ENCODE data around the gene PIGR.

The PIGR gene

DNA sequence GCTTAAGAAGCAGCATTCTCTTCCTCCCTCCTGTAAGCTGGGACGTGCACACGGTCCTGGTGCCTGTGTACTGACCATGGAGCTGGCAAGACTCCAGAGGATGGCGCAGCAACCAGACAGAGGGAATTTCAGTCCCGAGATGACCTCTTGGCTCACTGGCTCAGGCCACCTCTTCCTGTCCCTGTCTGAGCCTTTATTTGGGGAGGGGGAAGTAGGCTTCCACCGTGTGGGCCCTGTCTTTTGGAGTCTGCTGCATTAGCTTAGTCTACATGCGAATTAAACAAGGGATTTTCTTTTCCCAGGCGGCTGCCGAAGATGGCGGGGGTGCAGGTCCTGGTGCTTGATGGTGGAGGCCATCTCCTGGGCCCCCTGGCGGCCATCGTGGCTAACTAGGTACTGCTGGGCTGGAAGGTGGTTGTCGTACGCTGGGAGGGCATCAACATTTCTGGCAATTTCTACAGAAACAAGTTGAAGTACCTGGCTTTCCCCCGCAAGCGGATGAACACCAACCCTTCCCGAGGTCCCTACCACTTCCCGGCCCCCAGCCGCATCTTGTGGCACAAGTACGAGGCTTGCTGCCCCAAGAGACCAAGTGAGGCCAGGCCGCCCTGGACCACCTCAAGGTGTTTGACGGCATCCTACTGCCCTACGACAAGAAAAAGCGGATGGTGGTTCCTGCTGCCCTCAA lies 38.8 kb downstream of the PIGR start:
- DNase-seq, result no peak

DNA sequence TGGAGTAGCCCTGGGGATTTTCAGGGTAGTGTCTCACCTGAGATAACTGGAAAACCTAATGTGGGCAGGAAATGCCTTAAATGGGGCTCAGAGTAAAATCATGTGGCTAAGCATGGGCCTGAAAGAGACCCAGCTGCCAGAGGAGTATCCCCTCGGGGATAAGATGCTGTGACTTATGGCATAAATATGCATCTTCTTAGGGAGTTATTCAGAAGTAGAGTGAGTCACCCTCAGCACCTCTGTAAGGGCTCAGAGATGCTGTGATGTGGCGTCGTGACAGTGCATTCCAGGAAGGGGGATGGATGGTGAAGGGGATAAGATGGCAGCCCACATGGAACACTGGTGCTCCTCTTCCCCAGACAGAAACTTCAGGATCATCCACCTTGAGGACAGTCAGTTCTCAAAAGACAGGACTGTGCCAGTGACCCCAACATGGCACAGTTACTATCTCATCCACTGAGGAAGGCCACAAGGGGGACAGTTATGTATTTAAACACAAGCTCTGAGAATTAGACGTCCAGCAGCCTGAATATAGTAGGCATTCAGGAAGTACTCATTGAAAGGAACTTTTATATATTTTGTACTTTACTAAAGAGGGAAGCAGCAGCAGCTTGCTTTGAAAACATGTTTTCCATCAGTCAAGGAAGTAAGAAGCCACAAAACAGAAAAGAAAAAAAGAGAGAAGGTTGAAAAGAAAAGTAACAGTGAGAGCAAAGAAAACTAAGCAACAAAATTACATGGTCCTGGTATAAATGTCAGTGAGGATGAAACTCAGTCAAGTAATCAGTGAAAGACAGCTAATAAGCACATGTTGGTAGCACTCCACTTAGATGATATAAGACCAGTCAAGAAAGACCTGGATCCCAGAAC lies 40.7 kb downstream of the PIGR start:
- DNase-seq, result peak in 1 of 2 donors; percentile 42

DNA sequence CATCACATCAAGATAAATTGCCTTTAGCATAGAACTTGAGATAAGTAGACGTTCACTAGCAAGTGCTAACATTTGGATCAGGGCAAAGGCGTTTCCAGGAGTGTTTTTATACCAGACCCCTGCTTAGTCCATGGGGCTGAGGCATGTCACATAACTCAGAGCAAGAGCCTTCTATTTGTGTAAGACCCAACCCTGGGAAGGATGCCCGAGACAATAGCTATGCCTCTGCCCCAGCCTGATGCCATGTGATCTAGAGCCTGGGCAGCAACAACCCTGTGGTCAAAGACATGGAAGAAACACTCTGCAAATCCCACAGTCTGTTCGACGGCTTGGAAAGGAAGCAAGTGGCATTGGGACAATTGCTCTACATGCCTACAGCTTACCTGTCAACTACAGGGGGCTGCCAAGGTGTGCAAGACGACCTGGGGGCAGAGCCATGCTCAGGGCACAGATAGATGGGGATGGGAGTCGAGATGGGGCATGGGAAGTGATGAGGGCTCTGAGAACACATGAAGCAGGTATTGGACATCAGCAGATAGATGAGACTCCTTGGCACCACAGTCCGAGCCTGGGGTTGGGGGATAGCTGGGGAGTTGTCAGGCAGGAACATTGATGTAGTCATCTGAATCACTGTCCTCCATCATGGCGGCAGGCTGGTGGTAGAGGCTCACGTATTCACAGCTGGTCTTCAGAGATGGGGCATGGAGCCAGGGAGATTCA lies 41.7 kb downstream of the PIGR start:
- no peak for DNase-seq

DNA sequence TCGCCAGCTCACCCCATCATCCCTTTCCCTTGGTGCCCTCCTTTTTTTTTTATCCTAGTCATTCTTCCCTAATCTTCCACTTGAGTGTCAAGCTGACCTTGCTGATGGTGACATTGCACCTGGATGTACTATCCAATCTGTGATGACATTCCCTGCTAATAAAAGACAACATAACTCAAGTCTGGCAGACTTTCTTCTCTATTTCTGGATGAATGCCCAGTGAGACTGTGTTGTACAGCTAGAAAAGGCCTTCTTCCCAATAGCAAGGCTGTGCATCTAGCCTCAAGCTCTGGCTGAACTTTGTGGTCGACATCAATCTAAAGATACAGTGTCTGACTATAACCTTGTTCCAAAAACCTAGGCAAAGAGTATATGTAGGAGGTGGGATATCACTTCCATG lies 42.6 kb downstream of the PIGR start:
- DNase-seq, result no peak

DNA sequence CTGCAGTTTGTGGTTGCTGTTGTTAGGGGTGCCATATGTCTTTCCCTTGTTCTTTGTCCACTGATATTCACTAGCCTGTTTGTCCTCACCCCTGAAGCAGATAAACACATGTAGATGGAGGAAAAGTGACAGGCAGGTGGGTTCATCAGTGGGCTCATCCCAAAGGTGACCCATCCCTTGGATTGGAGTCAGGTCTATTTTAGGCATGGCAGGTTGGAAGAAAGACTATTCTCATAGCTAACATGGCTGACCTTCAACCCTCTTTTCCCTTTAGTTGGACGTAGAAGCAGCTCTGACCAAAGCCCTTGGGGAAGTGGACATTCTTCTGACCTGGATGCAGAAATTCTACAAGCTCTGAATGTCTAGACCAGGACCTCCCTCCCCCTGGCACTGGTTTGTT lies 43.6 kb downstream of the PIGR start:
- DNase-seq, result no peak

DNA sequence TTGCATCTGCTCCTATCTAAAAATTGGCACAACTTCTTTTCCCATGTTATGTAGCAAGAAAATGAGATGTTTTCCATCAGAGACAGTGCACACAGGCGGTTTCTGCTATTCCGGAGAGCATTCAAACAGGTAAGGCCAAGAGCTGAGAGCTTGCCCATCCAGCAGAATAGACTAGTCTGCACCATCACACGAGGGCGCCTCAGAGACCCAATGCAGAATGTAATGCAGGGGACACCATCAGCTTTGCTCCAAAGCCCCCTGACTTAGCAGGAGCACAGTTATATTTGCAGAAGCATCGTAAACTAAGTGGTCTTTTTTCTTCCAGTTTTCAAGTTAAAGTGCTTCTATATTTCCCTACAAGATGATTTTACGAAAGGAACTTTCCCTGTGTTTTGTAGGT lies 44.3 kb downstream of the PIGR start:
- DNase-seq, result no peak

DNA sequence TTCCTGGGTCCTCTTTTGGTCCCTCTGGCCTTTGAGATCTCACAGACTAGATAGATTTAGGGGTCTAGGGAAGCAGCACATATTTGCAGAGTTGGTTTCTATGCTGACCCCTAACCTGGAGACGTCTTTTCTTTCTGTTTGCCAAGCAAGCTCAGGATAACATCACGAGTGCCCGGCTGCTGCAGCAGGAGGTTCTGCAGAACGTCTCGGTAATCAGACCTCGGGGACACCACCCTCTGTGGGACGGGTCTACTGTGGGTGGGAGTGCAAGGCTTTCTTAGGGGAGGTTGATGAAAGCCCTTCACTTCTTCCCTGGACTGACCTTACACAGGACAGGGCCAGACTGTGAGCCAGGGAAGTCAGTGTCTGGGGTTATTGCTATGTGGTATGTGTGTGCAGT lies 46.1 kb downstream of the PIGR start:
- no peak for DNase-seq

DNA sequence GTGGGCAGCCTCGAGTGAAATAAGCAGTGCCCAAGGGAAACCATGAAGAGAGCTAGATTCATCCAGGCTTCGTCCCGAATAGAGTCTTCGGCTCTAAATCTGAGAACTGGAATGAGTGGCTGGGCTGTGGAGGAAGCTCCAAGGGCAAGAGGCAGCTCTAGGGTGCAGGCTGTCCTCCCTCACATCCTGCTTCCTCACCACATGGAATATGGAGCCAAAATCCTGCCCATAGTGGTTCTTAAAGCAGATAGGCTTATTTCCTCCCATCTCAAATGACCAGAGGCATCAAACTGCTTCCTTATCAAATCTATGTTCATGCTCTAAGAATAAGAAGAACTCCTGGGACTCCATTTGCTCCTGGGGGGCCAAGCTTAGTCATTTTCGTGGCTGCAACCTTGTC lies 46.5 kb downstream of the PIGR start:
- no peak for DNase-seq

DNA sequence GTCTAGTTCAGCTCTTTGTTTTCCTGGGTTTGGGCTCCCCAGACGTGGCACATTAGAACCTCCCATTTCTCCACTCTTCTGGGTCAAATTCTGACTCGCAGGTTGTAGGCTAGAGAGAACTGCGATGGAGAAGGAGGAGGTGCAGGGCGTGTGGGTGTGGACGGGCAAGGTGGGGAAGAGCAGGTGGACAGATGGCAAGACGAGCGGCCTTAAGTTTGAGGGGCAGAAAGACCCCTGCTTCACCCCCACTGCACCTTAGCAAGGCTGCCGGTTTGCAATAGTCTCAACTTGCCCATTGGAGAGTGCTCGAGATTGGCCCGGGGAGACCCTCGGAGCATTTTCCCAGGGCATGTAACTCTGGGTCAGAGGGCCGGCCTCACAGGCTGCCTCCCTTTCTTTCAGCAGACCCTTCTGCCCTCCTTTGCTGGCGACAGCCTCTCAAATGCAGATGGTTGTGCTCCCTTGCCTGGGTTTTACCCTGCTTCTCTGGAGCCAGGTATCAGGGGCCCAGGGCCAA lies 47.3 kb downstream of the PIGR start:
- no peak for DNase-seq

GRCh38 chr1:206898089-206898914 lies 48.0 kb downstream of the PIGR start:
- no peak for DNase-seq

GRCh38 chr1:206897175-206897574 lies 49.1 kb downstream of the PIGR start, which contains the start of gene IL24:
IL24 (plus strand) TSS chr1:206897443; CDS start chr1:206897833, 390 bp downstream.
- DNase-seq, result no peak

GRCh38 chr1:206896261-206896660 lies 50.0 kb downstream of the PIGR start:
- DNase-seq, result no peak

- DNase-seq, result no peak
Measured at GRCh38 chr1:206895837-206896242, 50.4 kb downstream of the PIGR start.

DNA sequence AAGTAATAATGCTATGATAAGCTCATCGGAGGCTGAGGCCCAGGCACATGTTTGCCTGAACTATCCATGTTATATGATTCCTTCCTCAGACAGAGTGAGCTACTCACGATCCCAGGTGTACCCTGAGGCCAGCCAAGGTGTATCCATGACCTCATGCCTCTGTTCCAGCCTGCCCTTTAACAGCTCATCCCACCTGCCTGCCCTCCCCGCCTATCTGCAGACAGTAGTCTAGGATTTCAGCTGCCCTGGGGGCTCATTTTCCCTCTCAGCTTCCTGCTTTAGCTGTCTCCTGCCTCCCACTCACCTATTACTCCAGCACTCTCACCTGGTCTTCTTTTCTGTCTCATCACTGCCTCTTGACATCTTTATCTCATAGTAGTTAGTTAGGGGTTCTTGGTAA lies 50.9 kb downstream of the PIGR start:
- DNase-seq, result no peak

DNA sequence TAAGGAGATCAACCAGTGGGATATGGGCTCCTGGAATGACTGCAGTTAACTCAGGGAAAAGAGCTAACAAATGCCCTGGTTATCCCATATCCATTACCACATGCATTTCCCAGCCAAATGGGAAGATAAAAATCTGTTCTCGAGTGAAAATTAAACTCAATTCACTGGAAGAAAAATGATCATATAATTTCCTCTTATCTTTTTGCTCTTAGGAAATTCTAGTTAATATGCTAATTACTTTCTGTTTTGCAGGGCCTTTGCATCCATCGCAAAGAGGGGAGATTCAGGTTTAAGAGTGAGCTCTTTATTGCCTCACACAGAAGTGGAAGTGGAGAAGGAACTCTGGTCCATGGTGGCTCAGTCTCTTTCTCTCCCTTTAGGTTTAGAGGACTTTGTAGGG lies 52.9 kb downstream of the PIGR start:
- DNase-seq, result no peak

DNA sequence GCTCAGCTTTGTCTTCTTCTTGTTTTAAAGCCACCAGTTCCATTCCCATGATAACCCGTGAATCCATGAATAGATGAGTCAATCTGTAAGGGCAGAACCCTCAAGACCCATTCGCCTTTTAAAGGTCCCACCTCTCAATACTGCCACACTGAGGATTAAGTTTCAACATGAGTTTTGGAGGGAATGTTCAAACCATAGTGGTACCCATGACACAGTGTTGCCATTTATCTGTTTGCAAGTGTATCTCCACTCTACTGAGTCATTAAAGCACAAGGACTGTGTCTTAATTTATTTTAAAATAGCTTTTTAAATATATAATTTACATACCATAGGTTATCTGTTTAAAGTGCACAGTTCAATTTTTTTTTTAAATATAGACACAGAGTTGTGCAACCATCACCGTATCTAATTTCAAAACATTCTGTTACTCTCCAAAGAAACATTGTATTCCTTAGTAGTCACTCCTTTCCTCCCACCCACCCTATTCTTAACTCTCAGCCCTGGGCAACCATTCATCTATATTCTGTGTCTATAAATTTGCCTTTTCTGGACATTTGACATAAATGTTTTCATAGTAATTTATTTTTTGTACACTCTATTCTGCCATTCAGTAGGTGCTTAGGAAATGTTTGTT lies 53.8 kb downstream of the PIGR start:
- no peak for DNase-seq

- DNase-seq, result no peak
Measured at GRCh38 chr1:206891412-206891811, 54.9 kb downstream of the PIGR start.

- no peak for DNase-seq
Measured at GRCh38 chr1:206890125-206891060, 55.9 kb downstream of the PIGR start.

DNA sequence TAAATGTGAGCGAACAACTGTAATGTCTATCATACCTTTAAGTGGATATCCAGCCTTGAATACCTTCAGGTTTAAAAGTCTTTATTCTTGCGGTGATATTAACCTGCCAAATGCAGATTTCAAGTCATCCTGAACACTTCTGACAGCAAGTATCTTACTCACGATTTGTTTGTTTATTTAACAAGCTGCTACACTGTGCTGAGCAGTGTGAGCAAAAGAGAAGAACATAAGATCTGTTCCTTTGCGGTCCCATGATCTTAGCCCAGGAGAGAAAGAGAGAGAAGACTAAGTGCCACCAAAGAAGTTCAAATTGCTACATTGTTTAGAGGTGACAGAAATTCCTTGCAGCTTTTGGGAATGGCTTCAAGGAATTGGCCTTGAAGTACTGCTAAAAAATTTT lies 58.6 kb downstream of the PIGR start:
- DNase-seq, result no peak

GRCh38 chr1:206886831-206887230 lies 59.4 kb downstream of the PIGR start:
- DNase-seq, result no peak

All from bone marrow (tissue), 2 donors.